IMR-90 (cell line): ENCODE results near the gene ARHGAP15.

Experiments
- CTCF ChIP-seq: conservative IDR thresholded peaks from 2 replicates; pipeline ENCODE4 v1.5.1; 2012; ENCODE audit warnings: mild to moderate bottlenecking, low read depth, low read length, improper control_type of control experiment
- POLR2A ChIP-seq: IDR thresholded peaks from 2 replicates; pipeline ENCODE4 v1.6.1; 2012; ENCODE audit warnings: mild to moderate bottlenecking, low read depth, low read length
- RFX5 ChIP-seq: IDR thresholded peaks from 2 replicates; pipeline ENCODE4 v1.8.0; 2012; ENCODE audit warnings: low read depth, mild to moderate bottlenecking, low read length, moderate library complexity
- SMC3 ChIP-seq: fragments of 150-350 bp; IDR thresholded peaks from 2 replicates; pipeline ENCODE4 v1.6.1; 2016; ENCODE audit warnings: low read depth, mild to moderate bottlenecking, antibody characterized with exemption, low read length, moderate library complexity

- TF ChIP-seq CTCF (no peak), POLR2A (no peak), RFX5 (no peak), SMC3 (no peak)
These were observed 482.1 kb downstream of the ARHGAP15 start for GRCh38 chr2:143611336-143611735.
